ENCODE measurements around the gene LOC128125822.
"Not testable (repeated sequence)": the region's sequence is repeated elsewhere in the genome, so short reads cannot be mapped to it uniquely, and the experiment has no call there.

The LOC128125822 gene

DNA sequence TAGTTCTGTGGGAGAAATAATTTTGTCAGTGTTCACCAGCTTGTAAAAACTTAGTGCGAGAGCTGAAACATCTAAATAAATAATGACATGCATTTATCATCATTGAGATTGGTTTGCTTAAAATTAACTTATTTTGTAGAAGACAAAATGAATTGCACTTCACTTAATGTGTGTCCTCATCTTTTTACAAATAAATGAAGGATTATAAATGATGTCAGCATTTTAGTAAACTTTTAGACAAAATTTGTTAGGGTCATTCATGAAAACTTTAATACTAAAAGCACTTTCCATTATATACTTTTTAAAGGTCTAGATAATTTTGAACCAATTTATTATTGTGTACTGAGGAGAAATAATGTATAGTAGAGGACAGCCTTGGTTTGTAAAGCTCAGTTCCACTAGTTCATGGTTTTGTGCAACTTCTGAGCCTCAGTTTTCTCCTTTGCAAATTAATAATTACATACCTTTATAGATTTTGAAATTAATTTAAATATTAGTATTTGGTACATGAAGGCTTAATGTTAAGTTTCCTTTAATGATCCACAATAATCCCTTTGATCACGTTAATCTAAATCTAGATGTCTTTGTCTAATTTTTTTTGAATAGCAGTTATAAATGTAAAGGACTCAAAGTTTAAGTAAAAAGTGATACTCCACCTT is 9.2 kb downstream of the LOC128125822 start:
- Mint-ChIP-seq H3K4me1 (ENCODE audit: low read depth) (peaks cover 9% of the 10 kb centered on the region), H3K27ac (ENCODE audit: unreplicated experiment) (no peak overlapping the region), H3K27me3 (ENCODE audit: low read depth) (no peaks in the 10 kb centered on the region), H3K4me3 (ENCODE audit: unreplicated experiment) (no peak overlapping the region), H3K36me3 (ENCODE audit: low read depth) (peaks cover 35% of the 10 kb centered on the region), H3K9me3 (ENCODE audit: low read depth) (no peaks in the 10 kb centered on the region)
- no peak for DNase-seq (ENCODE audit: low spot score)
- TF ChIP-seq, protein P1, sequence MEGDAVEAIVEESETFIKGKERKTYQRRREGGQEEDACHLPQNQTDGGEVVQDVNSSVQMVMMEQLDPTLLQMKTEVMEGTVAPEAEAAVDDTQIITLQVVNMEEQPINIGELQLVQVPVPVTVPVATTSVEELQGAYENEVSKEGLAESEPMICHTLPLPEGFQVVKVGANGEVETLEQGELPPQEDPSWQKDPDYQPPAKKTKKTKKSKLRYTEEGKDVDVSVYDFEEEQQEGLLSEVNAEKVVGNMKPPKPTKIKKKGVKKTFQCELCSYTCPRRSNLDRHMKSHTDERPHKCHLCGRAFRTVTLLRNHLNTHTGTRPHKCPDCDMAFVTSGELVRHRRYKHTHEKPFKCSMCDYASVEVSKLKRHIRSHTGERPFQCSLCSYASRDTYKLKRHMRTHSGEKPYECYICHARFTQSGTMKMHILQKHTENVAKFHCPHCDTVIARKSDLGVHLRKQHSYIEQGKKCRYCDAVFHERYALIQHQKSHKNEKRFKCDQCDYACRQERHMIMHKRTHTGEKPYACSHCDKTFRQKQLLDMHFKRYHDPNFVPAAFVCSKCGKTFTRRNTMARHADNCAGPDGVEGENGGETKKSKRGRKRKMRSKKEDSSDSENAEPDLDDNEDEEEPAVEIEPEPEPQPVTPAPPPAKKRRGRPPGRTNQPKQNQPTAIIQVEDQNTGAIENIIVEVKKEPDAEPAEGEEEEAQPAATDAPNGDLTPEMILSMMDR (IDR thresholded peaks at IDR 0.05), result no peak

DNA sequence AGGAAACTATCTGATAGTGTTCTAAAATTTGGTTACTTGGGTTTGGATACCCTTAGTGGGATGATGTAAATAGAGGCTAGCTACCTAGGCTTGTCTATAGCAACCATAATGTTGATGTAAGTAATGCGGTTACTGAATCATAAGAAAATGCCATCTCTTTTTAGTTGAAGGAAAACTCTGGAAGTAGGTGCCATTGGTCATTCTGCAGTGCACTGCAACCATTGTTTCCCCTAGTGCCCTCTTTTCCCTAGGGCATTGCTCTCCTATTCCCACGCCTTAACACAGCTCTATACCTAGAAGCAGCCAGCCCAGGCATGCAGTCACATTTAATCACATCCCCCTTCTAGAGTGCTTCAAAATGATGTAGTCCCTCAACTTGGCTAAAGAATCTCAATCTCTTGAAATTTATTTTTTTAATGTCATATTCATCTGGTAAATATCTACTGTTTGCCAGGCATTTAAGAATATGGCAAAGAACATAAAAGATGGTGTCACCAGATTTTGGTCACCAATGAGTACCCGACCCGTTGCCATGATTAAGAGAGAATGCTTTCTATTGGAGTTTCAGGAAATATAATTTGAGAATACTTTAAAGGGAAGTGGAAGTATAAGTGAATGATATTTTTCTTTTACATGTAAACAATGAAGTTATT is 10.4 kb downstream of the LOC128125822 start:
- no peak for DNase-seq (ENCODE audit: low spot score)
- H3K27ac Mint-ChIP-seq (ENCODE audit: unreplicated experiment), result no peak overlapping the region
- TF ChIP-seq, protein P1 (IDR thresholded peaks at IDR 0.05), result no peak
- no peaks in the 10 kb centered on the region for H3K9me3 Mint-ChIP-seq (ENCODE audit: low read depth)
- H3K4me3 Mint-ChIP-seq (ENCODE audit: unreplicated experiment), result no peak overlapping the region
- H3K4me1 Mint-ChIP-seq (ENCODE audit: low read depth), result no peaks in the 10 kb centered on the region
- H3K27me3 Mint-ChIP-seq (ENCODE audit: low read depth), result no peaks in the 10 kb centered on the region
- peaks cover 30% of the 10 kb centered on the region for H3K36me3 Mint-ChIP-seq (ENCODE audit: low read depth)

DNA sequence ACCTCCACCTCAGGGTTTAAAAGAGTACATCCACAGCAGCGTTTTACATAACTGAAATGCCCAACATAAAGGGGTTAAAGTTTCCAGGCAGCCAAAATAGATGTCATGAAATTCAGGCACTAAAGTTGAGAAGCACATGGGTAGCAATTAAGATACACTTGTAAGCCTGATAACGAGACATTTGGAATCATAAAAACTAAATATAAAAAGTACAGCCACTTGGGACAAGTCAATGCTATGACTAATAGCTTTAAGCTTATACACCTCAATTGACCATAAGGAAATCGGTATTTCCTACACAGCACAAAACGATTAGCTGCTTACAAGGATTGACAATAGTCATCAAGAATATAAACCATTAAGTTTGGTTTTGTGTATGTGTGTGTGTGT is 11.8 kb downstream of the LOC128125822 start:
- Mint-ChIP-seq H3K4me1 (ENCODE audit: low read depth) (no peaks in the 10 kb centered on the region), H3K27ac (ENCODE audit: unreplicated experiment) (no peak overlapping the region), H3K27me3 (ENCODE audit: low read depth) (no peaks in the 10 kb centered on the region), H3K36me3 (ENCODE audit: low read depth) (peaks cover 29% of the 10 kb centered on the region), H3K9me3 (ENCODE audit: low read depth) (no peaks in the 10 kb centered on the region), H3K4me3 (ENCODE audit: unreplicated experiment) (no peak overlapping the region)
- DNase-seq (ENCODE audit: low spot score), result no peak
- TF ChIP-seq, protein P1 (IDR thresholded peaks at IDR 0.05), result no peak

DNA sequence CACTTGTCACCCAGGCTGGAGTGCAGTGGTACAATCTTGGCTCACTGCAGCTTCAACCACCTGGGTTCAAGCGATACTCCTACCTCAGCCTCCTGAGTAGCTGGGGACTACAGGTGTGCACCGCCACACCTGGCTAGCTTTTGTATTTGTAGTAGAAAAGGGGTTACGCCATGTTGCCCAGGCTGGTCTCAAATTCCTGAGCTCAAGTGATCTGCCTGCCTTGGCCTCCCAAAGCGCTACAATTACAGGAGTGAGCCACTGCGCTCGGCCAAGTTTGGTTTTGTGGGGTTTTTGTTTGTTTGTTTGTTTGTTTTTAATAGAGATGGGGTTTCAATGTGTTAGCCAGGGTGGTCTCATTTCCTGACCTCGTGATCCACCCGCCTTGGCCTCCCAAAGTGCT is 12.3 kb downstream of the LOC128125822 start:
- no peaks in the 10 kb centered on the region for H3K27me3 Mint-ChIP-seq (ENCODE audit: low read depth)

DNA sequence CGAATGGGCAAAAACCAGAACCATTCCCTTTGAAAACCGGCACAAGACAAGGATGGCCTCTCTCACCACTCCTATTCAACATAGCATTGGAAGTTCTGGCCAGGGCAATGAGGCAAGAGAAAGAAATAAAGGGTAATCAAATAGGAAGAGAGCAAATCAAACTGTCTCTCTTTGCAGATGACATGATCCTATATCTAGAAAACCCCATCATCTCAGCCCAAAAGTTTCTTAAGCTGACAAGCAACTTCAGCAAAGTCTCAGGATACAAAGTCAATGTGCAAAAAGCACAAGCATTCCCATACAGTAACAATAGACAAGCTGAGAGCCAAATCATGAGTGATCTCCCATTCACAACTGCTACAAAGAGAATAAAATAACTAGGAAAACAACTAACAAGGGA is 13.4 kb downstream of the LOC128125822 start:
- not testable (repeated sequence) for H3K4me1 Mint-ChIP-seq (ENCODE audit: low read depth); H3K9me3 Mint-ChIP-seq (ENCODE audit: low read depth); H3K27me3 Mint-ChIP-seq (ENCODE audit: low read depth); DNase-seq (ENCODE audit: low spot score); H3K4me3 Mint-ChIP-seq (ENCODE audit: unreplicated experiment); H3K27ac Mint-ChIP-seq (ENCODE audit: unreplicated experiment)
- peaks cover 16% of the 10 kb centered on the region for H3K36me3 Mint-ChIP-seq (ENCODE audit: low read depth)

More for the DNA sequence above, 12.3 kb downstream of the LOC128125822 start:
- no peaks in the 10 kb centered on the region for H3K4me1 Mint-ChIP-seq (ENCODE audit: low read depth)
- no peaks in the 10 kb centered on the region for H3K9me3 Mint-ChIP-seq (ENCODE audit: low read depth)
- no peak for DNase-seq (ENCODE audit: low spot score)
- TF ChIP-seq, protein P1 (IDR thresholded peaks at IDR 0.05), result no peak
- peaks cover 27% of the 10 kb centered on the region for H3K36me3 Mint-ChIP-seq (ENCODE audit: low read depth)
- H3K4me3 Mint-ChIP-seq (ENCODE audit: unreplicated experiment), result no peak overlapping the region
- H3K27ac Mint-ChIP-seq (ENCODE audit: unreplicated experiment), result no peak overlapping the region

Measured in chondrocyte (in vitro differentiated cells).